Measurements from ENCODE around the gene NFIB. TPM values are rescaled to one million over a fixed set of nuclear protein-coding genes. Genes with fewer than 3 reads are reported as not detected.

NFIB gene
- total and polyA plus RNA-seq, 10 of the 15 experiments (the other 5 are each of a cell fraction or from before 2014, with no cell fraction given), result under 0.01 to 0.19 (median 0.05) TPM; not detected in 3

- WGBS (ENCODE audit: insufficient coverage, insufficient replicate concordance, low lambda C conversion rate, missing lambda C conversion rate), result 54% methylated on average over 1 of the region's 1 CpG
- Histone ChIP-seq H3K4me3 (no peak overlapping the region), H2AFZ (ENCODE audit: control insufficient read depth, low read depth, low read length) (no peak overlapping the region), H3K4me2 (ENCODE audit: control insufficient read depth, insufficient read depth) (no peak overlapping the region), H4K20me1 (ENCODE audit: control insufficient read depth, insufficient read depth) (no peaks in the 10 kb centered on the region), H3K27me3 (replicated peaks in 1 of 2; ENCODE audit: control insufficient read depth in 2 of 2, insufficient read depth in 2 of 2, low read length in 1 of 2) (no peaks in the 10 kb centered on the region), H3K9ac (ENCODE audit: control insufficient read depth, insufficient read depth, low read length) (no peak overlapping the region), H3K36me3 (ENCODE audit: control insufficient read depth in 2 of 2, insufficient read depth in 2 of 2, low read length in 1 of 2) (no peaks in the 10 kb centered on the region), H3K27ac (ENCODE audit: control insufficient read depth, insufficient read depth) (no peak overlapping the region), H3K79me2 (ENCODE audit: control insufficient read depth, insufficient read depth, low read length) (no peaks in the 10 kb centered on the region), H3K9me3 (replicated peaks; ENCODE audit: control insufficient read depth, insufficient read depth, low read length) (no peaks in the 10 kb centered on the region), H3K4me1 (ENCODE audit: control insufficient read depth, insufficient read depth, low read length) (no peaks in the 10 kb centered on the region)
- intact Hi-C loops (cut with micrococcal nuclease; ENCODE audit: unreplicated experiment), result no loop called here
- BruUV-seq (replicated peaks), result no TSS peak
- TF ChIP-seq JUND (IDR thresholded peaks at IDR 0.05; ENCODE audit: low read depth, low read length), result no peak
- no peak for TF ChIP-seq STAT1 (conservative IDR thresholded peaks at IDR 0.05)
- TF ChIP-seq, protein P1, sequence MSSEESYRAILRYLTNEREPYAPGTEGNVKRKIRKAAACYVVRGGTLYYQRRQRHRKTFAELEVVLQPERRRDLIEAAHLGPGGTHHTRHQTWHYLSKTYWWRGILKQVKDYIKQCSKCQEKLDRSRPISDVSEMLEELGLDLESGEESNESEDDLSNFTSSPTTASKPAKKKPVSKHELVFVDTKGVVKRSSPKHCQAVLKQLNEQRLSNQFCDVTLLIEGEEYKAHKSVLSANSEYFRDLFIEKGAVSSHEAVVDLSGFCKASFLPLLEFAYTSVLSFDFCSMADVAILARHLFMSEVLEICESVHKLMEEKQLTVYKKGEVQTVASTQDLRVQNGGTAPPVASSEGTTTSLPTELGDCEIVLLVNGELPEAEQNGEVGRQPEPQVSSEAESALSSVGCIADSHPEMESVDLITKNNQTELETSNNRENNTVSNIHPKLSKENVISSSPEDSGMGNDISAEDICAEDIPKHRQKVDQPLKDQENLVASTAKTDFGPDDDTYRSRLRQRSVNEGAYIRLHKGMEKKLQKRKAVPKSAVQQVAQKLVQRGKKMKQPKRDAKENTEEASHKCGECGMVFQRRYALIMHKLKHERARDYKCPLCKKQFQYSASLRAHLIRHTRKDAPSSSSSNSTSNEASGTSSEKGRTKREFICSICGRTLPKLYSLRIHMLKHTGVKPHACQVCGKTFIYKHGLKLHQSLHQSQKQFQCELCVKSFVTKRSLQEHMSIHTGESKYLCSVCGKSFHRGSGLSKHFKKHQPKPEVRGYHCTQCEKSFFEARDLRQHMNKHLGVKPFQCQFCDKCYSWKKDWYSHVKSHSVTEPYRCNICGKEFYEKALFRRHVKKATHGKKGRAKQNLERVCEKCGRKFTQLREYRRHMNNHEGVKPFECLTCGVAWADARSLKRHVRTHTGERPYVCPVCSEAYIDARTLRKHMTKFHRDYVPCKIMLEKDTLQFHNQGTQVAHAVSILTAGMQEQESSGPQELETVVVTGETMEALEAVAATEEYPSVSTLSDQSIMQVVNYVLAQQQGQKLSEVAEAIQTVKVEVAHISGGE (CRISPR knock-in tag; IDR thresholded peaks at IDR 0.05), result no peak
- no peak for TF ChIP-seq KAT2A (conservative IDR thresholded peaks at IDR 0.05; ENCODE audit: control insufficient read depth, low read depth, low read length)
- no peak for TF ChIP-seq CHD1 (IDR thresholded peaks at IDR 0.05; ENCODE audit: low read depth, low read length)
- no peak for TF ChIP-seq EP300 (IDR thresholded peaks at IDR 0.05; ENCODE audit: borderline replicate concordance in 1 of 2, control insufficient read depth in 1 of 2, low read depth in 2 of 2, low read length in 2 of 2)
- TF ChIP-seq RB1 (IDR thresholded peaks at IDR 0.05; ENCODE audit: borderline replicate concordance), result no peak
- ChIA-PET RAD21 (ENCODE audit: unreplicated experiment) (no interaction called here), SMC1A (ENCODE audit: uncharacterized antibody, unreplicated experiment) (no interaction called here), CTCF (no interaction called here), POLR2A (no interaction called here)
- DNase-seq (ENCODE audit: low read depth, low spot score) (no peak), ATAC-seq (no peak), FAIRE-seq (no peak)
- in situ Hi-C loops (cut with MboI), result no loop called here
These were observed 30.7 kb downstream of the NFIB start for GRCh38 chr9:14283276-14283675.

Measured in GM12878 (cell line).